Activated CD4-positive, alpha-beta T cell treated with anti-CD3 and anti-CD28 coated beads, Interleukin-10, Interleukin-2, amounts not matched to agents 100 ng/mL and 50 ng/mL, durations not matched to agents 16 hours and 8 hours (primary cell): Measurements from ENCODE around the gene TENM3.

Experiments used
- DNase-seq: peaks from one replicate; pipeline ENCODE4 v3.0.0-alpha.2; 2020

The TENM3 gene

GRCh38 chr4:182291597-182292270, 48.5 kb downstream of the TENM3 start:
- DNase-seq: no peak

GRCh38 chr4:182292612-182293011, 49.4 kb downstream of the TENM3 start:
- no peak for DNase-seq

GRCh38 chr4:182293691-182294255, 50.6 kb downstream of the TENM3 start:
- no peak for DNase-seq

- DNase-seq: no peak
Measured at GRCh38 chr4:182294451-182294850, 51.2 kb downstream of the TENM3 start.

- no peak for DNase-seq
Measured at GRCh38 chr4:182297659-182298058, 54.5 kb downstream of the TENM3 start.

GRCh38 chr4:182301736-182302135, 58.5 kb downstream of the TENM3 start:
- no peak for DNase-seq

- DNase-seq: no peak
Measured at GRCh38 chr4:182303847-182304246, 60.6 kb downstream of the TENM3 start.

GRCh38 chr4:182306792-182307507, 63.7 kb downstream of the TENM3 start:
- no peak for DNase-seq

- no peak for DNase-seq
Measured at GRCh38 chr4:182307746-182308145, 64.5 kb downstream of the TENM3 start.

GRCh38 chr4:182309877-182310276, 66.7 kb downstream of the TENM3 start:
- DNase-seq: no peak

- DNase-seq: no peak
Measured at GRCh38 chr4:182310316-182310715, 67.1 kb downstream of the TENM3 start.

- DNase-seq: no peak
Measured at GRCh38 chr4:182310962-182311361, 67.8 kb downstream of the TENM3 start.

- no peak for DNase-seq
Measured at GRCh38 chr4:182314537-182314936, 71.3 kb downstream of the TENM3 start.

- no peak for DNase-seq
Measured at GRCh38 chr4:182318256-182318655, 75.1 kb downstream of the TENM3 start.

GRCh38 chr4:182320092-182320491, 76.9 kb downstream of the TENM3 start:
- DNase-seq: no peak

GRCh38 chr4:182320580-182320979, 77.4 kb downstream of the TENM3 start:
- no peak for DNase-seq

- no peak for DNase-seq
Measured at GRCh38 chr4:182324282-182324681, 81.1 kb downstream of the TENM3 start.

- no peak for DNase-seq
Measured at GRCh38 chr4:182325397-182325796, 82.2 kb downstream of the TENM3 start.

GRCh38 chr4:182325848-182326255, 82.7 kb downstream of the TENM3 start:
- no peak for DNase-seq

GRCh38 chr4:182328505-182328904, 85.3 kb downstream of the TENM3 start:
- DNase-seq: no peak

- no peak for DNase-seq
Measured at GRCh38 chr4:182337366-182337765, 94.2 kb downstream of the TENM3 start.

GRCh38 chr4:182338063-182338462, 94.9 kb downstream of the TENM3 start:
- DNase-seq: no peak

- DNase-seq: no peak
Measured at GRCh38 chr4:182338746-182339145, 95.5 kb downstream of the TENM3 start.

GRCh38 chr4:182339221-182339641, 96.0 kb downstream of the TENM3 start:
- no peak for DNase-seq
